ENCODE results near the gene UQCRH.
A peak's percentile ranks its signal among the peaks of the same experiment; 100 is the strongest.

The UQCRH gene

DNA sequence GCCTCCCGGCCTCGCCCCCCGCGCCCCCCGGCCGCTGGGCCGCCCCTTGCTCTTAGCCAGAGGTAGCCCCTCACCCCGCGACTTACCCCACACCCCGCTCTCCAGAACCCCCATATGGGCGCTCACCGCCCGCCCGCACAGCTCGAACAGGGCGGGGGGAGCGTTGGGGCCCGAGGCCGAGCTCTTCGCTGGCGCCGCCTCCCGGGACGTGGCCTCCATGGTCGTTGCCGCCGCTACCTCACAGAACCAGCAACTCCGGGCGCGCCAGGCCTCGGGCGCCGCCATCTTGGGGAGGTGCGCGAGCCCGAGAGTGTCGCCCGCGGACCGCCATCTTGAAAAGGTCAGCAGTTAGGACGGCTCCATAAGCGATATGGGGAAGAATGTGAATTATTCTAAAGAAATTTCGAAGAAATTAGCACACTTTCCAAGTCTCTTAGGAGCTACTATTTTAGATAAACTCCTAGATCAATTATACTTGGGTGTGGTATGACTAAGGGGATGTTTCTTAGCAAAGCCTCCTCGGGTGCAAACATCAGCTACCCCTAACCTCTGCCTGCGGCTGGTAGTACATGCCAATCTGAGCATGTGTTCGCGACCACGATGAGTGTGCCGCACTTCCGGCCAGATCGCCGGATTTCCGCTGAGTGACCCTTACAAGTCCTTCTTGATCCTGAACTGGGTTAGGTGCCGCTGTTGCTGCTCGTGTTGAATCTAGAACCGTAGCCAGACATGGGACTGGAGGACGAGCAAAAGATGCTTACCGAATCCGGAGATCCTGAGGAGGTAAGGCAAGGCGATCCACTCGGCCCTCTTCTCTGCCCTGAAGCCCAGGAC, at the start of gene UQCRH, which contains the start of gene LRRC41:
Gene UQCRH (plus strand): TSS at position 661 of the 834 bp plus-strand sequence. CDS start 69 bp downstream, at position 730.
Gene LRRC41 (minus strand): TSS at position 579 of the 834 bp plus-strand sequence. CDS start 294 bp downstream, at position 285.
- peak; percentile 95 for DNase-seq

DNA sequence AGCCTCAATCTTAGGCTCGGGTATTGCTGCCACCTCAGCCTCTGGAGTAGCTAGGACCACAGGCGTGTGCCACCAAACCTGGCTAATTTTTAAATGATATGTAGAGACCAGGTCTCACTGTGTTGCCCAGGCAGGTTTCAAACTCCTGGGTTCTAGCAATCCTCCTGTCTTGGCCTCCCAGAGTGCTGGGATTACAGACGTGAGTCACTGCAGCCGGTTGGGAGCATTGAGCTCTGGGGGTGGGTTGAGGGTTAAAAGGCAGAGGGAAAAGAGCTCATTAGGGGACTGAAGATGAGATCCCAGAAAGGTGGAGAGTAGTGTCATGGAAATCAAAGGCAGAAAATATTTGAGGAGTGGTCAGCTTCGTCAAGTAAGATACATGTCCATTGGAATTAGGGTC, 48.8 kb upstream of the UQCRH start:
- DNase-seq, result no peak

DNA sequence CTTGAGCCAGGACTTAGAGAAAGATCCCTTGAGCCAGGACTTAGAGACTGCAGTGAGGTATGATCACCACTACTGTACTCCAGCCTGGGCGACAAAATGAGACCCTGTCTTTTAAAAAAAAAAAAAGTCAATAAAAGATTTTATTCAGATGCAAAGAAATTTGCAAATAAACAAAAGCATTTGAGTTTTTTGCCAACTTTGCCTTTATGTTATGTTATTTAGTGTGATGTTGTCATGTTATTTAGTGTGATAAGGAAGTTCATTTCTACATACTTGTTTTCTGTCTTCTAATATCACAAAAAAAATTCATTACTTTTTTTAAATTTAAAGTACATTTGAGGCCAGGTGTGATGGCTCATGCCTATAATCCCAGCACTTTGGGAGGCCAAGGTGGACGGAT, 47.0 kb upstream of the UQCRH start:
- no peak for DNase-seq

DNA sequence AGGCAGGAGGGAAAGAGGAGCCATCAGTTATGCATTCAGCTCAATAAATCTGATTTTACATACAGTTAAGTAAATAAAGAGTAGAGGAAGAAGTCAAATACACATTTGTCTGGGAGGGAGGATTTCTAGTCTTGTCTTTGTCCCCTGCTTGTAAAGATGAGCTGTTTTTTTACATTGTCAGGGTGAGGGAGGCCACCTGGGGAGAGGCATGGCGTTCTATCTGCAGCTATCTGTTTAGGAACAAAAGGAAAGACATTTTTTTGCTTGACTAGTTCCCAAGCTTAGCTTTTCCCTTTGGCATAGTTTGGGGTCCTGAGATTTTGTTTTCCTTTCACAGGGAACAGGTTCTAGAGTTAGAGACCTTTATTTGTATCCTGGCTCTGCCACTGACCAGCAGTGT, 41.0 kb upstream of the UQCRH start:
- DNase-seq, result no peak

DNA sequence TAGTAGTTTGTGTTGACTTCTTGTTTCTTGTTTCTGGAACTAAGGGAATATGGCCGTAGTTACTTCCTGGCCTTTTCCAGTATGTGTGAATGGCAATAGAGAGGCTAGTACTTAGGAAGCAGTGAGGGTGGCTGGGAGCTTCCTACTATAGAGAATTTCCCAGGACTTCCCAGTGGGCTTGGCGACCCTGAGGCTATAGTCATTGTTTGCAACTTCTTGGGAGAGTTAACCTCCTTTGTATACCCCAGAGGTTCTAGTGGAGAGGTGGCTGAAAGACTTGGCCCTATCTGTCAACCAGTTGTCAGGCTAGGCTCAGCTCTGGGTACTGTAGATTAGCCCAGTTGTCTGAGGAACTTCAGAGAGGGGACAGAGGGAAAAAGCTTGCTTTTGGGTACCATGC, 40.4 kb upstream of the UQCRH start:
- no peak for DNase-seq

DNA sequence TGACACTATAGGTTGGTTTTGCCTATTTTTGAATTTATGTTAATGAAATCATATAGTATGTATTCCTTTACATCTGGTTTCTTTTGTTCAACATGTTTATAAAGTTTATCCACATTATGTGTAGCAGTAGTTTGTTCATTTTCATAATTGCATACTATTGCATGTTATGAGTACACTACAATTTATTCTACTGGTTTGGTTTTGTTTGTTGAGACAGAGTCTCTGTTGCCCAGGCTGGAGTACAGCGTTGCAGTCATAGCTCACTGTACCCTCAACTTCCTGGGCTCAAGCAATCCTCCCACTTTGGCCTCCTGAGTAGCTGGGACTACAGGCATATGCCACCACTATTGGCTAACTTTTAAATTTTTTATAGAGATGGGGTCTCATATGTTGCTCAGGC, 34.9 kb upstream of the UQCRH start:
- no peak for DNase-seq

DNA sequence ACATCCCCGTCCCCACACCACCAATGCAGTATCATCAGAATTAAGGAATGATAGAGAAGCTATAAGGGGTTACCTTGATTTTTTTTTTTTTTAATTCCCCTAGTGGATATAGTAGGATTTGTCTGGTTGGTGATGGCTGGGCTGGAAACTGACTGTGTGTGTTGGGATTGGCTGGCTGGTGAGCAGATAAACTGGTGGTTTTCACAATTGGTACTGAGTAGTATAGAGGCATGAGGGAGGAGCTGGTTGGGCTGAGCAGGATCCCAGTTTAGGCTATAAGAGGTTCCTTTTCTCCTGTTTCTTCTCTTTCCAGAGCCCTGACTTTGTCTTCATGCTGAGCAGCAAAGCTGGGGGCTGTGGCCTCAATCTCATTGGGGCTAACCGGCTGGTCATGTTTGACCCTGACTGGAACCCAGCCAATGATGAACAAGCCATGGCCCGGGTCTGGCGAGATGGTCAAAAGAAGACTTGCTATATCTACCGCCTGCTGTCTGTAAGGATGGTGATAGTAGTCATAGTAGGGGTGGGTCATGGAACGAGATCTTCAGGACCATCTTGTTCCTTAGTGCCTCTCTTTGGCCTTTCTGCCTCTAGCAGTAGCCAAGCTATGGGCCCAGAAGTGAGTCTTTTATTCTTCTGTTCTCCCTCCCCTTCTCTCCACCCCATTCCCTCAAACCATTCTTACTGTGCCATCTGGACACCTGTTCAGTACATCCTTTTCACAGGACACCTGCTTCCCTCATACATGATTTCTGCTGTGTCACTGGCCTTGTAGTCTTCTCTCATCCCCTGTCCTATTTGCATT, 29.1 kb upstream of the UQCRH start:
- no peak for DNase-seq

DNA sequence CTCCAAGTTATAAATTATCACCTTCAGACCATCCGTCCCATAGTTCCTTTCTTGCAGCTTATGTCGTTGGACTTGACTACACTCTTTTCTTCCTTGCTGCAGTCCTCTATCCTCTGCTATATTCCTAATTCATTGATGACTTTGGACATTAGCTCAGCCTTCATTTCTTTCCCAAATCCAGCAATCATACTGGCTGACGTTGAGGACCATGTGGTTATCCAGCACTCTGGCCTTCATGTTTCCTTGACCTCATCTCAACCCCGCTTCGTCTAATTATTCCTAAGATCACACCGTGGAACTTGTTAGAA, 28.5 kb upstream of the UQCRH start:
- no peak for DNase-seq

DNA sequence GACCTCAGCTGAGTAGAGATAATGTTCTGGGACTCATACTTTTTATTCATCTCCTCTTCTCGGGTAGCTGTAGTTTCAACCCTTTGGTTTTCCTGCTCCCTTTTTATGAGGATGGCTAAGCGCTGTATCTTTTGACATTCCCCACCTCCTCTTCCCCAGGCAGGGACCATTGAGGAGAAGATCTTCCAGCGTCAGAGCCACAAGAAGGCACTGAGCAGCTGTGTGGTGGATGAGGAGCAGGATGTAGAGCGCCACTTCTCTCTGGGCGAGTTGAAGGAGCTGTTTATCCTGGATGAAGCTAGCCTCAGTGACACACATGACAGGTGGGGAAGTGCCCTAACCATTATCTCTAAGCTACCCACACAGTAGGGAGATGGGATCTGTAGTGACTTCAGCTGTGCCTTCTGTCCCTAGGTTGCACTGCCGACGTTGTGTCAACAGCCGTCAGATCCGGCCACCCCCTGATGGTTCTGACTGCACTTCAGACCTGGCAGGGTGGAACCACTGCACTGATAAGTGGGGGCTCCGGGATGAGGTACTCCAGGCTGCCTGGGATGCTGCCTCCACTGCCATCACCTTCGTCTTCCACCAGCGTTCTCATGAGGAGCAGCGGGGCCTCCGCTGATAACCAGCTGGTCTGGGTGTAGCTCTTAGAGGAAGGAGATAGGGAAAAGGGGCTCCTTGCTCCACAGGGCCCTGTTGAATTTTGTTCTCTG, 25.7 kb upstream of the UQCRH start:
- DNase-seq, result no peak

DNA sequence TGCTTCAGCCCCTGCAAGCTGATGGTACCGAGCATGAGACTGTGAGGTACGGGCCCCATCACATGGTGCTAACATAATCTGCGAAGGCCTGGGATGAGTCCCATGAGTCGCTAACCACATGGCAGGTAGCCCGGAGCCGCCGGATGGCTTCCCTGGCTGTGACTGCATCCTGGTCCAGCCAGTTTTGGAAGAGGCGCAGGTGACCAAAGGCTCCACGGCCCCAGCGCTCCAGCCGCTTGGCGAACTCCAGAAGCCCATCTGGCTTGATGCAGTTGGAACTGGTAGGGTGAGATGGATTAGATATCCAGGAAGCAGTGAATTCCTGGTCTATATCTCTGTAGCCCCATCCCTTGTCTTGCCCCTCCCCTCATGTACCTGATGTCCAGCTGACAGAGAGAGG, 24.7 kb upstream of the UQCRH start:
- DNase-seq, result no peak

DNA sequence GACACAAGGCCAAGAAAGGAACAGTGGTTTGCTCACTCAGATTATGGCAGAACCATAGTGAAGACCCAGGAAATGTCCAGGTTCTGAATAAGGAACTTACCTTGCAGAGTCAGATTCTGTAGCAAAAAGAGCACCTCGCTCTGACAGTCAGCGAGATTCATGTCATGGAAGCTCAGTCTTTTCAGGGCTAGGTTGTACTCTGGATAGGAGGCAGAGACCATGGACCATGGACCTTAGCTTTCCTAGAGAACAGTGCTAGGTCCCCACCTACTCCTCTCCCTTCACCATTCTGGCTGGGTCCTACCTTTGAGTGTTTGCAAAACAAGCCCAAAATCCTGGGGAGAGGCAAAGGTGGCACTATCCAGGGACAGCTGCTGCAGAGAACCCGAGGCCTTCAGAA, 23.4 kb upstream of the UQCRH start:
- no peak for DNase-seq

DNA sequence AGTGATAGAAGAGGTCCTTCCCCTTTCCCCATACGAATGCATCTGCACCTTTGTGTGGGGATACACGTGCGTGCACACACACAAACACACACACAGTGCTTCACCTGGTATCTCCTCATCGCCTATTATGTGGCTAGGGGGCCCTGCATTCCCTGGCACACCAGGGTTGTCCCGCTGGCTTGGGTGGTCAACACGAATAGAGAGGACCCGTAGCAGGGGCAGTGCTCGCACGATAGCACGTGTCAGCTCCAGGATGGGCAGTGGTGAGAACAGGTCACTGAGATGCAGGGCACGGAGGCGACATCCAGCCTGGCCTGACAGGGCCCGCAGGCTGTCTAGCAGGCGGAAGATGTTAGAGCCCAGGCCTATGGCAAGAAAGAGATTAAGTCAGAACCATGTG, 22.5 kb upstream of the UQCRH start:
- no peak for DNase-seq

DNA sequence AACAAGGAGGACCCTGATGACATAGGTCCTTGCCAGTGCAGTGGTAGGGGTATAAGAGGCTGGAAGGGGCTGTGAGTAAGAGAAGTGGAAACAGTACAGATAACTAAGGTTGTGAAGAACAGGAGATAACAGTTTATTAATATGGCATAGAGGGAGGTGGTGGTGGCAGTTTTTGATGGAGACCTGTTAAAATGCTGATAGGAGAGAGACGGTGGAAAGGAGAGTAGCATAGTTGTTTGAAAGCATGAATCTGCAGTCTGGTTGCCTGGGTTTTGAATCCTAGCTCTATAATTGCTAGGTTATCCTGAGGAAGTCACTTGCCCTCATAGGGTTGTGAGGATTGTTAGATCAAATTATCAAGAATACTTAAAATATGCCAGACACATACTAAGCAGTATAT, 19.4 kb upstream of the UQCRH start:
- DNase-seq, result no peak

DNA sequence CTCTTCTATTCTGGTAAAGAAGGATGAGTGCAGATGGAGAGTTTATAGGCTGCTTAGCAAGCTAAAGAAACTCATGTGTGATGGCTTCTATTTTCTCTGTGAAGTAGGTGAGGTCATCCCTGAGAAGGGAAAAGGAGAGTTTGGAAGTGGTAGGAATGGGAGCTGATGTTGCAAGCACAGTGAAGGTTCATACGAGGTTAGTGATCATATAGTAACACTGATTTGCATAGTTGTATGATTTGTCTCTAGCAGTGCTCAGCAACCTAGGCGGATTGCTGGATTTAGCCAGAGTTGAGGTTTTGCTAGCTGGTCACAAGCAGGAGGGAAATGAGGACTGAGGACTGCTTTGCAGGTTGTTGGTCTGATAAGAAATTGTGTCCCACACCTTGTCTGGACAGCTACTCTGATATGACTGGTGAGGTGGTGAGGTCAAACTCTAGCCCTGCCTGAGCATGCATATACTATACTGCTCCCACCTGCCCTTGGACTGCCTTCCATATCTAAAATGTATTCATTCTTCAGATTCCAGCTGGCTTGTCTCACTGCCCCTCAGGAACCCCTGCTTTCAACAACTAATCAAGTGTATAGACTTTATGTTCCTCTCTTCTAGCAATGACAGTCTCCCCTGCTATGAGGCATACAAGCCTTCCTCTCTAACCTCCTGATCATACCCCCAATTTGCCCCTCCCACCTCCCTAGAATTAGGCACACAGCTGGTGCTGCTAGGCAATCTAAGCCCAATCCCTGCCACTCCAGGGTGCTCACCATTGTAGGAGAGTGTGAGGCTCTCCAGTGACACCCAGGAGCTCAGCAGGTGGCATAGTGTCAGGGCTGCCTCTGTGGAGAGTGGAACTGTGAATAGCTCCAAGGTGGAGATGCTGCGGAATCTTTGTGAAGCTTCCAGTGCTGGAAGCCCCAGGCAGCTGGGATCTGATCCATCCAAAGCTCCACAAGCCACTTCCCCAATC, 18.6 kb upstream of the UQCRH start:
- DNase-seq, result no peak

DNA sequence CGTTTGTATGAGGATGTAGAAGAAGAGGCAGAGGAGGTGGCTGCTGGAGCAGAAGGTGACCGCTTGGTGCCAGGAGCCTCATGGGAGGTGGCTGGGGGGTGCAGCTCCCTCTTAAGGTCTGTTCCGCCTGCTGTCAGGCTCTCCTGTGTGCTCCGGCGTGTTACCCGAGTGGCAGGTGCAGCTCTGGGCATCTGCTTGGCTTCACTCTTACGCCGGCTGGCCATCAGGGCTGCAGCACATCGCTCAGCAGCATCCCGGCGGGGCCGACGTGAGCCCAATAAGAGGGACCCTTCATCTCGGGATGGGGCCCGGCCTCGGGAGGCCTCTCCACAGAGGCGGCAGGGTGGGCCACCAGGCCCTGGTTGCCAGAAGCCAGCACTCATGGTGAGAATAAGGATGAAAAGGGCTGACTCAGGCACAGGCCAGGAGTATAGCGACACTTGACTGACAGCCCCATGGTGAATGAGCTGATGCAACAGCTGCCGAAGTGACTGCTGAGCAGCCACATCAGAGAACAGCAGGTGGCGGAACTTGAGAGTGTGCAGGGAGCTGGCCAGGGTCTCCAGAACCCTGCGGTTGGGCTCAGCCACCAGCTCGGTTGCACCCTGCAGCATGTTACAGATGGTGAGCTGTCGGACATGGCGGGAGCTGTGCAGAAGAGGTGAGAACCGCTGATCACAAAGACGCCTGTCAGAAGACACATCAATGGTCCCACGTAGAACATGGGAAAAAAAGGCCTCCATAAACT, 17.6 kb upstream of the UQCRH start:
- DNase-seq, result no peak

DNA sequence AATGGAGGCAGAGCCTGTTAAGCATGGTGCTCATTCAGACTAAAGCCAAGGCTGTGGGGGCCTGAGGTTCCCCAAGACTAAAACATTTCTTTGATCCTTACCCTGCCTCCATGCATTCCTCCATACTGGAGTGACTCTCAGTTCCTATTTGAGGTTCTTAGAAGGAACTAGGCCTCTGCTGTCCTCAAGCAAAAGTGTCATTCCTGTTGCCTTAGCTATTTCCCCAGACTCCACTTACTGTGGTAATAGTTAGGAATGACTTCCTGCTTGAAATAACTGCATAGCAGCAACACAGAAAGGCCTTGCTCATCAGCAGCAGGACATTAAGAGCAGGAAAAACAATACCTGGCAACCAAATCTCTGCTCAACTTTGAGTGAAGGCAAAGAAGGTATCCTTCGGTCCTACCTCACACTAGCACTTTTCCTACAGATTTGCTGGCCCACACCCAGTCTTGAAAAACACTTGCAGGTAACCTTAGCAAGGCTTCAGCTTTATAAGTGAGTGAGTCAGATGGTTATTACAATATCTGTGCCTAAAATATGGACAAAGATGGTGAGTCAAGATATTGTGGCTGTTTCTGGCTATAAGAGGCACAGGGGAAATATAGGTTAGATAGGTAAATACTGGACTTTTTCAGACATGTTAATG, 14.9 kb upstream of the UQCRH start:
- DNase-seq, result no peak

DNA sequence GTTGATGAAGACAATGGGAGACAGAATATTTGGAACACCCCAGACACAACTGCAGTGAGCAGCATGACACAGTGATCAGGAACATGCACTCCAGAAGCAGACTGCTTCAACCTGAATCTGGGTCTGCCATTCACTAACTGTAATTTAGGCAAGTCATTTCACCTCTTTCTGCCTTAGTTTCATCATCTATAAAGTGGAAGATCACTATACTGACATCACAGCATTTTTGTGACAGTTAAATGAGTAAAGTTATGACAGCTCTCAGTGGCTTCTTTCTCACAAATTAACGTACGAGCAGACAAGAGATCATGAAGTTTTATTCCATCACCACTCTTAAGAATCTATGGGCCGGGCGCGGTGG, 14.4 kb upstream of the UQCRH start:
- no peak for DNase-seq

DNA sequence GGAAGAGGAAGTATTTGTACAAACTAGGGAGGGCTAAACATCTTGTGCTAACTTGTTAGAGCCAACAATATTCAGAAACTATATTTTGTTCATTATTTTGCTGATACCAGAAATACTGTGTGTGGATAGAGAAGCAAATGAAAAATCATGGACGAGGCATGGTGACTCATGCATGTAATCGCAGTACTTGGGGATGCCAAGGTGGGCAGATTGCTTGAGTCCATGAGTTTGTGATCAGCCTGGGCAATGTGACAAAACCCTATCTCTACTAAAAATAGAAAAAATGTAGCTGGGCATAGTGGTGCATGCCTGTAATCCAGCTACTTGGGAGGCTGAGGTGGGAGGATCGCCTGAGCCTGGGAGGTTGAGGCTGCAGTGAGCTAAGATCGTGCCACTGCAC, 13.5 kb upstream of the UQCRH start:
- no peak for DNase-seq

DNA sequence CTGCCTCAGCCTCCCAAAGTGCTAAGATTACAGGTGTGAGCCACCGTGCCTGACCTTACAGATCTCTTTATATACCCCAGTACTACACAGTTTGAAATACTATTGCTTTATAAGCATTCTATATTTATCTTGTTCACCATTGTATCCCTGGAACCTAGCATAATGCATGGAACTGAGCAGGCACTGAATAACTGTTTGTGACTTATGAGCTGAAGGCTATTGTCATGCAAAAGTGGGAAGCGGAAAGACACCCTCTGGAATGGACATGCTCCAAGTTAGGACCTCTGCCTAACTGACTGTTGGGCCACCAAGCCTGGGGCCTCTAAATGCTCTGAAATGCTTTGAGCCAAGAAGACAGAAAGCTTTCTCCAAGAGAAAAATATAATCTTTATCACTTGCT, 8.2 kb upstream of the UQCRH start:
- DNase-seq, result no peak

DNA sequence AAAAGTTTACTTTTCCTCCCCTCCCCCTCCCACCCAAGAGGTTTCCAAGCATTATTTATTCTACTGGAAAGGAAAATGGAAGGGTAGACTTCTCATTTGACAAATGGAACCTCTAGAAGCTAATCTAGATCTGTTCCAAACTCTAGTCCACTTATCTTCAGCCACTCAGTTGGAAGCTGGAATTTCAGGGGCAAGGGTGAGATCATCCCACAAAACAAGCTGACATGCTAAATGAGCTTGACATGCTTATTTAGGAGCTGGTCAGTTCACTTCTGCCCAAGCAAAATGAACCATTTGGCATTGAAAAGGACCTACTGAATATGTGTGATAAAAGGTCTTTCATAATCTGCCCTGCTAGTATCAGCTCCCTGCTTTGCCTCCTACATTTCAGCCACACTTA, 5.1 kb upstream of the UQCRH start:
- DNase-seq, result no peak

DNA sequence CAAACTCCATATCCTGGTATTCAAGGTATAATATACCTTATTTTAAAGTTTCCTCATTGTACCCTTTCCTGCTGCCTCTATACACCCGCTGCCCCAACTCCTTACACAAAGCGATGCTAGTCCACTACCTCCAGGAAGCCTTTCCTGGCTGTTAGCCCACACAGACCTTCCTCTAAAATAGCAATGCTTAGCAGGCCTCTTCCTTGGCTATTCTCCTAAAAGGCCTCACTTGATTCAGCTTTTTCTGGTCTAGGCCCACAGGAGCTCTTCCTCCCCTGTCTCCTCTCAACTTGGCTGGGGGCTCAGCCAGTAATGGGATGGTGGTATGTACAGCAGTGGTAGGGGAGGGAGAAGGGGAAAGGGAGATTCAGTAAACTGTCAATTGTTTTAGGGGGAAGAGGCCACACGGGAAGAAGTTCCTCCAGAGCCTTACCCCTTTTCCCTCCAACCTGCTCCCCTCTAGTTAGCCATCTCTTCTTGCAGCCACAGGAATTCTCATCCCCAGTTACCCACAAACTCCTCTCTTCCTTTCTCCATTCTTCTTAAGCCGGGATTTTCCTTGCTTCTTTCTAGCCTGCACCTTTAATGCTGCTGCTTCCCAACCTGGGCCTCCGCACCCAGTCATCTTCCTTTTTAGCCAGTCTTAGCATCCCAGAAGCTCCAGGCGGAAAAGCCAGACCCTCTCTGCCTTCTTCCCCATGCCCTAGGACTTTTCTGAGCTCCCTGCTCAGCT, 2.7 kb upstream of the UQCRH start:
- no peak for DNase-seq

Data from CD4-positive, alpha-beta T cell treated with Interleukin-4 for 4 hours (primary cell).